ENCODE measurements around the gene NMNAT2. TPM values are rescaled to one million over a fixed set of nuclear protein-coding genes. Genes with fewer than 3 reads are reported as not detected.

The NMNAT2 gene
- total and polyA plus RNA-seq, 2 of the 8 experiments (the other 6 are each of a cell fraction or from before 2014, with no cell fraction given) = 6.5 to 20.9 TPM

DNA sequence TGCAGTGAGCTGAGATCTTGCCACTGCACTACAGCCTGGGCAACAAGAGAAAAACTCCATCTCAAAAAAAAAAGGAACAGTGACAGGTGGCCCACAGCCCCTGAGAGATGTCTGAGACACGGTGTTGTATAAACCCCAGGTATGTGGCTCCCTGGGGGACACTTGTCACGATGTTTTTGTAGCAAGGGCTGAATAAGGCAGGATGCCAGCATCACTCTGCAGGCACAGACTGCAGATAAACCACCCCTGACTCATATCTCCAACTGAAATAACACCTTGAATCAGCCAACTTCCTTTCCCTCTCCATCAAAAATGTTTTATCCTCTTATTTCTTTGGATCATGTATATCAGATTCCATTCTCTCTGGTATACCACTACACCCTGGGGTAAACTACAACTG is 52.5 kb downstream of the NMNAT2 start:
- Histone ChIP-seq H3K4me1 (replicated peaks in 1 of 4; ENCODE audit: control insufficient read depth in 3 of 4, insufficient read depth in 4 of 4, low read length in 3 of 4) (peaks cover 0 to 2% (median 0%) of the 10 kb centered on the region in 4 experiments; a peak in 2 of 7 replicates), H4K8ac (ENCODE audit: extremely low read depth, insufficient read depth, low read length) (no peak overlapping the region), H3K23me2 (ENCODE audit: low read depth, low read length) (no peaks in the 10 kb centered on the region; the same call in 1 of the 2 replicates), H3K27ac (ENCODE audit: low read depth, low read length) (no peak overlapping the region), H3K14ac (ENCODE audit: insufficient read length) (no peak overlapping the region), H2BK20ac (ENCODE audit: low read length) (no peak overlapping the region), H2AK5ac (ENCODE audit: low read depth, low read length) (no peak overlapping the region), H3K23ac (ENCODE audit: insufficient read length) (no peak overlapping the region), H3K79me1 (ENCODE audit: low read depth, low read length) (no peaks in the 10 kb centered on the region), H3K4me2 (ENCODE audit: insufficient read depth in 1 of 2, low read depth in 2 of 2, low read length in 2 of 2) (no peak overlapping the region), H3K9me3 (ENCODE audit: insufficient read depth in 2 of 2, low read depth in 1 of 2, low read length in 1 of 2) (no peaks in the 10 kb centered on the region), H2BK15ac (ENCODE audit: low read length) (no peak overlapping the region), H3K18ac (ENCODE audit: extremely low read depth, low read length) (no peak overlapping the region), H4K20me1 (replicated peaks in 1 of 2; ENCODE audit: control insufficient read depth in 1 of 2, insufficient read depth in 2 of 2, low read length in 2 of 2) (no peaks in the 10 kb centered on the region), H3K36me3 (ENCODE audit: control insufficient read depth in 2 of 4, insufficient read depth in 4 of 4, low read length in 3 of 4) (no peaks in the 10 kb centered on the region), H3K4me3 (ENCODE audit: extremely low read depth in 1 of 4, insufficient read depth in 2 of 4, low read depth in 3 of 4, low read length in 4 of 4) (no peak overlapping the region), H2AFZ (ENCODE audit: low read length) (no peak overlapping the region), H4K5ac (ENCODE audit: insufficient read length, low read depth, low read length) (no peak overlapping the region), H4K91ac (replicated peaks; ENCODE audit: insufficient read length, low read length) (no peak overlapping the region), H2BK12ac (ENCODE audit: low read depth, low read length) (no peak overlapping the region), H3K9ac (replicated peaks in 1 of 4; ENCODE audit: extremely low read depth in 1 of 4, low read depth in 3 of 4, low read length in 3 of 4) (no peak overlapping the region), H3K79me2 (ENCODE audit: control insufficient read depth in 1 of 2, insufficient read depth in 2 of 2, low read length in 2 of 2) (no peaks in the 10 kb centered on the region), H2BK5ac (ENCODE audit: low read depth, low read length) (no peak overlapping the region), H2BK120ac (replicated peaks; ENCODE audit: low read depth, low read length) (no peak overlapping the region), H3K4ac (replicated peaks; ENCODE audit: insufficient read length, low read depth, low read length) (no peak overlapping the region), H3K27me3 (replicated peaks in 1 of 4; ENCODE audit: control insufficient read depth in 3 of 4, extremely low read depth in 1 of 4, insufficient read depth in 3 of 4, low read length in 3 of 4) (no peaks in the 10 kb centered on the region), H3K56ac (replicated peaks; ENCODE audit: insufficient read length, low read depth, low read length) (no peak overlapping the region)
- ChIA-PET CTCF (ENCODE audit: partially characterized antibody) (interaction anchor here (0.9 kb wide), 1 partner anchor 38 kb away, joined by 3 read pairs; no protein-coding TSS in a partner anchor), POLR2A (ENCODE audit: partially characterized antibody) (no interaction called here)
- DNase-seq (ENCODE audit: low read depth in 1 of 2, low spot score in 2 of 2) (no peak), FAIRE-seq (no peak)
- WGBS, 2 experiments (ENCODE audit: extremely low coverage in 1 of 2, insufficient coverage in 1 of 2, insufficient read length in 1 of 2, insufficient replicate concordance in 2 of 2, low coverage in 1 of 2, low lambda C conversion rate in 2 of 2, missing lambda C conversion rate in 1 of 2) = 71% methylated on average over 2 of the region's 2 CpGs; no CpG with 5 or more reads in 1 of the 2 experiments
- no peak for TF ChIP-seq BRCA1 (IDR thresholded peaks at IDR 0.05; ENCODE audit: low read depth, low read length)
- no peak for TF ChIP-seq GTF2F1 (IDR thresholded peaks at IDR 0.05; ENCODE audit: borderline replicate concordance, low read depth, low read length)
- no peak for TF ChIP-seq EP300 (IDR thresholded peaks at IDR 0.05; ENCODE audit: borderline replicate concordance in 1 of 2, low read depth in 2 of 2, low read length in 2 of 2)
- TF ChIP-seq, protein P1, sequence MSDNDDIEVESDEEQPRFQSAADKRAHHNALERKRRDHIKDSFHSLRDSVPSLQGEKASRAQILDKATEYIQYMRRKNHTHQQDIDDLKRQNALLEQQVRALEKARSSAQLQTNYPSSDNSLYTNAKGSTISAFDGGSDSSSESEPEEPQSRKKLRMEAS (IDR thresholded peaks at IDR 0.05) = no peak
- TF ChIP-seq TAF7 (optimal IDR thresholded peaks at IDR 0.05; ENCODE audit: borderline replicate concordance, low read depth, low read length) = no peak
